ENCODE data around the gene DPM2.

DPM2 gene

GRCh38 chr9:127916720-127917581 is 20.7 kb downstream of the DPM2 start, which contains the start of gene ST6GALNAC4:
Gene ST6GALNAC4 (minus strand): TSS chr9:127917041. CDS start chr9:127916419, 622 bp downstream.
- DNase-seq, result peak; percentile 90

GRCh38 chr9:127915801-127916719 is 21.6 kb downstream of the DPM2 start:
- no peak for DNase-seq

- no peak for DNase-seq
Measured at GRCh38 chr9:127915325-127915752, 22.3 kb downstream of the DPM2 start.

- no peak for DNase-seq
Measured at GRCh38 chr9:127913682-127914081, 24.0 kb downstream of the DPM2 start.

- DNase-seq, result no peak
Measured at GRCh38 chr9:127912882-127913281, 24.8 kb downstream of the DPM2 start.

GRCh38 chr9:127912296-127912695 is 25.4 kb downstream of the DPM2 start:
- no peak for DNase-seq

- DNase-seq, result no peak
Measured at GRCh38 chr9:127910613-127911205, 26.9 kb downstream of the DPM2 start.

GRCh38 chr9:127909839-127910273 is 27.8 kb downstream of the DPM2 start:
- no peak for DNase-seq

- no peak for DNase-seq
Measured at GRCh38 chr9:127908660-127908926, 29.1 kb downstream of the DPM2 start.

- DNase-seq, result no peak
Measured at GRCh38 chr9:127907867-127908659, 29.6 kb downstream of the DPM2 start.

- peak; percentile 80 for DNase-seq
Measured at GRCh38 chr9:127905788-127906191, 31.9 kb downstream of the DPM2 start.

GRCh38 chr9:127905004-127905728 is 32.5 kb downstream of the DPM2 start:
- DNase-seq, result peak; percentile 73

- no peak for DNase-seq
Measured at GRCh38 chr9:127904561-127905003, 33.1 kb downstream of the DPM2 start.

- DNase-seq, result peak; percentile 47
Measured at GRCh38 chr9:127903557-127904475, 33.8 kb downstream of the DPM2 start.

- peak; percentile 58 for DNase-seq
Measured at GRCh38 chr9:127899128-127899943, 38.3 kb downstream of the DPM2 start, which contains the start of gene ST6GALNAC6. Gene ST6GALNAC6 (minus strand): TSS chr9:127899603. CDS start chr9:127897981, 1,622 bp downstream.

GRCh38 chr9:127898433-127899127 is 39.1 kb downstream of the DPM2 start:
- DNase-seq, result no peak

- DNase-seq, result no peak
Measured at GRCh38 chr9:127897193-127897692, 40.4 kb downstream of the DPM2 start.

- DNase-seq, result no peak
Measured at GRCh38 chr9:127896395-127897192, 41.1 kb downstream of the DPM2 start.
